GM21825 (cell line): ENCODE results near the gene E2F7.

ENCODE experiments used
- ATAC-seq: cut with Tn5 transposase; IDR thresholded peaks from one replicate; pipeline ENCODE4 v1.9.1; 2021; ENCODE audit warnings: mild to moderate bottlenecking, moderate library complexity; ENCODE audit not compliant: unreplicated experiment

The E2F7 gene

GRCh38 chr12:77019920-77020319, 45.4 kb downstream of the E2F7 start:
- ATAC-seq: no peak

- ATAC-seq: no peak
Observed at GRCh38 chr12:77016606-77017005, 48.8 kb downstream of the E2F7 start.

- ATAC-seq: no peak
Observed at GRCh38 chr12:77013091-77013490, 52.3 kb downstream of the E2F7 start.

- peak; percentile 91 for ATAC-seq
Observed at GRCh38 chr12:77010691-77011548, 54.4 kb downstream of the E2F7 start.

- no peak for ATAC-seq
Observed at GRCh38 chr12:77007476-77007875, 57.9 kb downstream of the E2F7 start.

- no peak for ATAC-seq
Observed at GRCh38 chr12:77005611-77006098, 59.7 kb downstream of the E2F7 start.

- no peak for ATAC-seq
Observed at GRCh38 chr12:77003914-77004313, 61.5 kb downstream of the E2F7 start.

GRCh38 chr12:77003246-77003645, 62.1 kb downstream of the E2F7 start:
- ATAC-seq: no peak

- no peak for ATAC-seq
Observed at GRCh38 chr12:77002382-77002781, 63.0 kb downstream of the E2F7 start.

GRCh38 chr12:77001276-77001675, 64.1 kb downstream of the E2F7 start:
- no peak for ATAC-seq

- no peak for ATAC-seq
Observed at GRCh38 chr12:76998908-76999556, 66.3 kb downstream of the E2F7 start.

- no peak for ATAC-seq
Observed at GRCh38 chr12:76998386-76998785, 67.0 kb downstream of the E2F7 start.

GRCh38 chr12:76997011-76997780, 68.2 kb downstream of the E2F7 start:
- no peak for ATAC-seq

GRCh38 chr12:76990716-76991115, 74.7 kb downstream of the E2F7 start:
- no peak for ATAC-seq

GRCh38 chr12:76984566-76984965, 80.8 kb downstream of the E2F7 start:
- no peak for ATAC-seq

- ATAC-seq: no peak
Observed at GRCh38 chr12:76983420-76983819, 81.9 kb downstream of the E2F7 start.

- ATAC-seq: no peak
Observed at GRCh38 chr12:76980196-76980595, 85.2 kb downstream of the E2F7 start.

GRCh38 chr12:76976777-76977382, 88.5 kb downstream of the E2F7 start:
- ATAC-seq: no peak
